AG09309 (cell line): ENCODE results near the gene CCDC27.
"Not testable (repeated sequence)": the region's sequence is repeated elsewhere in the genome, so short reads cannot be mapped to it uniquely, and the experiment has no call there.

Experiments
- DNase-seq: peaks from one replicate; pipeline ENCODE4 v3.0.0-alpha.2; 2010; ENCODE audit warnings: low read depth
- H3K4me3 ChIP-seq: 2 replicates; pipeline ENCODE4 v1.5.1; 2011; ENCODE audit warnings: mild to moderate bottlenecking, low read depth, low read length, moderate library complexity; ENCODE audit not compliant: control insufficient read depth
- TF ChIP-seq, protein P1 (sequence below): IDR thresholded peaks from 2 replicates; pipeline ENCODE4 v1.5.1; 2011; ENCODE audit warnings: mild to moderate bottlenecking, low read depth, low read length, inconsistent platforms; ENCODE audit not compliant: insufficient read depth, control insufficient read depth; ENCODE audit errors: missing control alignments

CCDC27 gene

DNA sequence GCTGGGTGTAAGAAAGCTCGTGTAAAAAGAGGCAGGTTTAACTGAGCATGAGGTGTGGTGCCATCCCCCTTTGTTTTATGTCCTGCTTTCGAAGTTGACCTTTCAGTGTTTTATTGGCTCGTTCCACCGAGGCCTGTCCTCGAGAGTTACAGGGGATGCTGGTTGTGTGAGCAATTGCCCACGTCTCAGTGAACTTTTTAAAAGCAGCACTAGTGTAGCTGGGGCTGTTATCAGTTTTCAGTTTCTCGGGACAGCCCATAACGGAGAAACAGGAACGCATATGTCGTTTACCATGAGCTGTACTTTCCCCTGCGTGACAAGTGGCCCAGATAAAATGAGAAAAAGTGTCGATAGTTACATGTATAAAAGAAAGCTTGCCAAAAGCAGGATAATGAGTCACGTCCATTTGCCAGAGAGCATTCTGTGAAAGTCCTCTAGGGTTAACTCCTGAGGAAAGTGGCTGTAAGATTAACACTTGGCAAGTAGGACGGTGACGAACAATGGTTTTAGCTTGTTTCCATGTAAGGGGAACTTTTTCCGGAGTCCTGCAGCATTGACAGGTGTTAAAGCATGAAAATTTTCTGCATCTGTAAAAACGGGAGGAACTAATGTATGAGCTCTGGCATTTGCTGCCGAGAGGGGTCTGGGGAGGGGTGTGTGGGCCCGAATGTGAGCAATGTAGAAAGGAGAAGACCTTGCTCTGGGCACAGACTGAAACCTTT, 51.8 kb downstream of the CCDC27 start:
- H3K4me3 ChIP-seq = peak overlapping the region; percentile 33
- DNase-seq = peak; percentile 18

DNA sequence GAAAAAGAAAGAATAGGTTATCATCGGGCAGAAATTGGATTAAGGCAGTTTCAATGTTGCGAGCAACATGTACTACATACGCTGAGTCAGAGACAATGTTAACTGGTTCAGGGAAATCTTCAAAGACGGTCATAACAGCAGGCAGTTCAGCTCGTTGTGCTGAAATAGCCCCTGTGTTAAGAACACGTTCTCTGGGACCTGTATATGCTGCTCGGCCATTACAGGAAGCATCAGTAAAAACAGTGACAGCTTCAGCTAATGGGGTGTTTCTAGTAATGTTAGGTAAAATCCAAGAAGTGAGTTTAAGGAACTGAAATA, 52.3 kb downstream of the CCDC27 start:
- not testable (repeated sequence) for DNase-seq
- peak overlapping the region; percentile 33 for H3K4me3 ChIP-seq

More for the DNA sequence above, 51.8 kb downstream of the CCDC27 start:
- TF ChIP-seq, protein P1, sequence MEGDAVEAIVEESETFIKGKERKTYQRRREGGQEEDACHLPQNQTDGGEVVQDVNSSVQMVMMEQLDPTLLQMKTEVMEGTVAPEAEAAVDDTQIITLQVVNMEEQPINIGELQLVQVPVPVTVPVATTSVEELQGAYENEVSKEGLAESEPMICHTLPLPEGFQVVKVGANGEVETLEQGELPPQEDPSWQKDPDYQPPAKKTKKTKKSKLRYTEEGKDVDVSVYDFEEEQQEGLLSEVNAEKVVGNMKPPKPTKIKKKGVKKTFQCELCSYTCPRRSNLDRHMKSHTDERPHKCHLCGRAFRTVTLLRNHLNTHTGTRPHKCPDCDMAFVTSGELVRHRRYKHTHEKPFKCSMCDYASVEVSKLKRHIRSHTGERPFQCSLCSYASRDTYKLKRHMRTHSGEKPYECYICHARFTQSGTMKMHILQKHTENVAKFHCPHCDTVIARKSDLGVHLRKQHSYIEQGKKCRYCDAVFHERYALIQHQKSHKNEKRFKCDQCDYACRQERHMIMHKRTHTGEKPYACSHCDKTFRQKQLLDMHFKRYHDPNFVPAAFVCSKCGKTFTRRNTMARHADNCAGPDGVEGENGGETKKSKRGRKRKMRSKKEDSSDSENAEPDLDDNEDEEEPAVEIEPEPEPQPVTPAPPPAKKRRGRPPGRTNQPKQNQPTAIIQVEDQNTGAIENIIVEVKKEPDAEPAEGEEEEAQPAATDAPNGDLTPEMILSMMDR = no peak

DNA sequence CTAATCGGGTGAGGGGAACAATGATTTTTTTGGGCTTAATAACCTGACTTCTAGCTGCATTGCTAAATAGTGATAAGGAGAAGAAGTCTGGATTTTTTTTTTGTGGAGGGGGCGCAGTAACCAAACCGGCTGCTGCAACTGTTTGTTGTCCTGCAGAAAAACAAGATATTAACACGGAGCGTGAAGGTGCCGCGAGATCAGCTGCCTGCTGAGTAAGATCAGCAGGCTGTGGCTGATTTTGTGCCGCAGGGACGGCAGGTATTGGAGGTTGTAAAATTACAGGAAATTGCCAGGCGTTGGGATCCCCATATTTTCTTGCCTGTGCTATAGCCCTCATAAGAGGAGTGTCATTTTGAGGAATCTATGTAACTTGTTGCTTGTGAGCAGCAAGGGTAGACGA, 52.8 kb downstream of the CCDC27 start:
- TF ChIP-seq, protein P1 = no peak
- DNase-seq = no peak

DNA sequence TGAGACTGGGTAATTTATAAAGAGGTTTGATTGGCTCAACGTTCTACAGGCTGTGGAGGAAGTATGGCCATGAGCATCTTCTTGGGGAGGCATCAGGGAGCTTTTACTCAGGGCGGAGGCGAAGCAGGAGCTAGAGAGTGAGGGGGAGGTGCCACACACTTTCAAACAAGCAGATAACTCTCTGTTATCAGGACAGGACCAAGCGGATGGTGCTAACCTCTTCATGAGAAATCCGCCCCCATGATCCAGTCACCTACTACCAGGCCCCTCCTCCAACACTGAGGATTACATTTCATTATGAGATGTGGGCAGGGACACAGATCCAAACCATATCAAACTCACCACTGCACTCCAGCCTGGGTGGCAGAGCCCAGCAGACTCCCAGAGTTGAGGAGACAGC, 55.5 kb downstream of the CCDC27 start:
- TF ChIP-seq, protein P1 = no peak
- no peak for DNase-seq
- no peak overlapping the region for H3K4me3 ChIP-seq

More for the DNA sequence above, 52.8 kb downstream of the CCDC27 start:
- H3K4me3 ChIP-seq = no peak overlapping the region

DNA sequence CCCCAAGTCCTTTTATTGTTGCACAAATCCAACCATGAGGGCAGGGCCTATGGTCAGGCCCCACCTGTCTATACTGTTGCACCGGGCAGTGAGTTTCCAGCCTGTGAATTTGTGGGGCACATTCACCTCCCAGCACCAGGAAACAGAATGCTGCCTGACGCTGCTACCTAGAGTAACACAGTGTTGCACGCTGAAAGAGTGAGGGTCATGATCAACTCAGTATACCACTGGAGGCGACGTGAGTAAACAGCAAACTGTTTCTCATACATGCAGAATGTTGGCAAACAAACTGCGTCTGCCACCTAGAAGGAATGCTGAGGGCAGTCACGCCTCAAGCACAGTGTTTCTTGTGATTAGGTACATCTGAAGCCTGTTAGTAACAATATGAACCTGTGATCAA, 57.4 kb downstream of the CCDC27 start:
- H3K4me3 ChIP-seq = no peak overlapping the region
- no peak for DNase-seq
- TF ChIP-seq, protein P1 = no peak

DNA sequence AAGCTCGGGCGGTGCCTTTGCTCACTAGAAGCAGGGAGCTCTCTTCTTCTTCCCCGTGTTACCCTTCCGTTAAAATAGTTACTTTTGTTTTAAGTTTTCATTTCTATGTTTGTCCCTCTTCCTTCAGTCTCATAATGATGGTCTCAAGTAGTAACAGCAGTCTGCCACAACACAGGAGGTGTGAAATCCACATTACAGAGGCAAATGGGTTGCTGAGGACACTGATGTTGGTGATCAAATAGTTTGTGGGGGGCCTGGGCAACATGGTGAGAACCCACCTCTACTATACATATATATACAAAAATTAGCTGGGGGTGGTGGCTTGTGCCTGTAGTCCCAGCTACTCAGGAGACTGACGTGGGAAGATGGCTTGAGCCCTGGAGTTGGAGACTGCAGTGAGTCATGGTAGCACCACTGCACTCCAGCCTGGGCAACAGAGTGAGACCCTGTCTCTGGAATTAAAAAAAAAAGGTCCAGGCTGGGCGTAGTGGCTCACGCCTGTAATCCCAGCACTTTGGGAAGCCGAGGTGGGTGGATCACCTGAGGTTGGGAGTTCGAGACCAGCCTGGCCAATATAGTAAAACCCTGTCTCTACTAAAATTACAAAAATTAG, 58.0 kb downstream of the CCDC27 start:
- not testable (repeated sequence) for H3K4me3 ChIP-seq

DNA sequence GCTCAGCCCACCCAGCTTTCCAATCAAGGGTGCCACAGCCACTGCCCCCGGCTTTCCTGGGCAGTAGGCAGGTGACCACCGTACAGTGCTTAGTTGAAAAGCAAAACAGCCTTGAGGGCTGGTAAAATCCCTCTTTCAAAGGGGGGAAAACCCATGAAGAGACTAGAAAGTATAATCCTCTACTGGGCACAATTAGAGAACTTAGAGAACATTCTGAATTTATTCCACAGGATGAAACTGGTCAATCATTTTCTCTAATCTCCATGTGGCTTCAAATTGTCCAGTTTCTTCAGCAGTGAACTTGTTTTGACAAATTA, 59.3 kb downstream of the CCDC27 start:
- DNase-seq = no peak
- H3K4me3 ChIP-seq = no peak overlapping the region; the same call in 1 of the 2 replicates
- TF ChIP-seq, protein P1 = no peak

More for the DNA sequence above, 58.0 kb downstream of the CCDC27 start:
- DNase-seq = not testable (repeated sequence)

DNA sequence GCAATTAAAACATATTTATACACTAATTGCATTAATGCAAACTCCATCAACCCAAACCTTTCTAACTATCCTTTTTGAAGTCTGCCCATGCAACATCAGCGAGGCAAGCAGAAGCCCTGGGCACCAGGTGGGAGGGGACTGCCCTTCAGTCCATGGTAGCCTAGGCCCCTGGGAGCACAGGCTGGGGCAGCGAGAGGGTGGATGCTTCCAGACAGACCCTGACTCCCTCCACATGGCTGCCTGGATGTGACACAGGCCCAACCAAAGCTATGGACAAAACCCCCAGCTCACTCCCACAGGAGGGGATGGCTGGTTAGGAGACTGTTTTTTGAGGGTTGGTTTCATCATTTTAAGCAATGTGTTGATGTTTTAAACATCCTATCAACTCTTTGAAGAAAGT, 61.8 kb downstream of the CCDC27 start:
- H3K4me3 ChIP-seq = no peak overlapping the region
- no peak for DNase-seq
- TF ChIP-seq, protein P1 = no peak
